Forelimb muscle (tissue), 1 donor: Measurements from ENCODE around the gene CDKAL1. TPM values are rescaled to one million over a fixed set of nuclear protein-coding genes. Genes with fewer than 3 reads are reported as not detected.
"Not testable (repeated sequence)": the region's sequence is repeated elsewhere in the genome, so short reads cannot be mapped to it uniquely, and the experiment has no call there.

Experiments
- DNase-seq: peaks from one replicate; pipeline ENCODE4 v3.0.0-alpha.2; 2013; ENCODE audit warnings: low read depth
- polyA plus RNA-seq: library from polyadenylated mRNA; unstranded; fragments of 120-200 nt; gene quantifications from one replicate; pipeline ENCODE4 v1.2.1, GENCODE V29; 2013; ENCODE audit not compliant: insufficient read length

The CDKAL1 gene
- polyA plus RNA-seq, 1 donor: 12.7 TPM

DNA sequence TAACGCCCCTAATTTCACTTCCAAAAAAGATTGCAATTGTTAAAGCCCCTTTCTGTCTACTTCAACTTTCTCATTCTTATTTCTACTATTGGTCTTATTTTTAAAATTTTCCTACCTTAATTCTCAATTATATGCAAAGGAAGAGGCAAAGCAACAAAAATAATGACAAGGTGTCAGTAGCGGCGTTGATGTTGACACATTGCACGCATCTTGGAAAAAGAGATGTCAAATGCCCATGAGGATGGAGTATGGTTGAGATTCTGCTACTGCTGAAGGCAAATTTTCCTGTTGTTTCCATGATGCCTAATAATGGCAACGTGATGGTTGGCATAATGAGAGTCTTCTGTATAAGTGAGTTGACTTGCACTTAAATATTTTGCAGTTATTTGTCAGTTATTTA lies 258.9 kb downstream of the CDKAL1 start:
- DNase-seq: no peak

DNA sequence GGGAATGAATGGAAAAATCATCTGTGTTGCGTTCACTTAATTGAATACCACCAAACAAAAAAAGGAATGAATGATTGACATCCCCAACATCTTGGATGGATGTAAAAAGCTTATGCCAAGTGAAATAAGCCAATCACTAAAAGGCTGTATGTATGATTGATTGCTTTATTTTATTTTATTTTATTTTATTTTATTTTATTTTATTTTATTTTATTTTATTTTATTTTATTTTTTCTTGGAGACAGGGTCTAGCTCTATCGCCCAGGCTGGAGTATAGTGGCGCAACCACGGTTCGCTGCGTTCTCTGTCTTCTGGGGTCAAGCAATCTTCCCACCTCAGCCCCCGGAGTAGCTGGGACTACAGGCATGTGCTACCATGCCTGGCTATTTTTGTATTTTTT lies 263.3 kb downstream of the CDKAL1 start:
- no peak for DNase-seq

DNA sequence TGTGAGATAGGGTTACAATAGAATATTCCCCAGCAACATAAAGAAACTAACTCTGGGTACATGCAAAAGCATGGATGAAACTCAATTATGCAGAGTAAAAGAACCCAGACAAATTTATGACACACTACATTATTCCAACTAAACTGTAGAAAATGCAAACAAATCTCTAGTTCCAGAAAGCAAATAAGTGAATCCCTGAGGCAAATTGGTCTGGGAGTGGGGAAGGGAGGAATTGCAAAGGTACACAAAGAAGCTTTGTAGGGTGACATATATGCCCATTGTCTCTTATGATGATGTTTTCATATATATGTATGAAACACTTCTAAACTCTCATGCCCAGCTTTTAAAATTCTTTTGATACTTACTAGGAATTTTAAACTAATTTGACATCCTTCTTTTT lies 266.0 kb downstream of the CDKAL1 start:
- no peak for DNase-seq

DNA sequence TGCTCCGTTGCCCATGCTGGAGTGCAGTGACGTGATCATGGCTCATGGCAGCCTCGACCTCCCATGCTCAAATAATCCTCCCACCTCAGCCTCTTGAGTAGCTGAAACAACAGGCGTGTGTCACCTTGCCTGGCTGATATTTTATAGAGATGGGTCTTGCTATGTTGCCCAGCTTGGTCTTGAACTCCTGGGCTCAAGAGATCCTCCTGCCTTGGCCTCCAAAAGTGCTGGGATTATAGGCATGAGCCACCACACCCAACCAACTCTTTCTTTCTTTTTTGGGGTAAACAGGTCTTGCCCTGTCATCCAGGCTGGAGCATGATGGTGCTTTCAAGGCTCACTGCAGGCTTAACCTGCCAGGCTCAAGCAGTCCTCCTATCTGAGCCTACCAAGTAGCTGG lies 266.4 kb downstream of the CDKAL1 start:
- no peak for DNase-seq

DNA sequence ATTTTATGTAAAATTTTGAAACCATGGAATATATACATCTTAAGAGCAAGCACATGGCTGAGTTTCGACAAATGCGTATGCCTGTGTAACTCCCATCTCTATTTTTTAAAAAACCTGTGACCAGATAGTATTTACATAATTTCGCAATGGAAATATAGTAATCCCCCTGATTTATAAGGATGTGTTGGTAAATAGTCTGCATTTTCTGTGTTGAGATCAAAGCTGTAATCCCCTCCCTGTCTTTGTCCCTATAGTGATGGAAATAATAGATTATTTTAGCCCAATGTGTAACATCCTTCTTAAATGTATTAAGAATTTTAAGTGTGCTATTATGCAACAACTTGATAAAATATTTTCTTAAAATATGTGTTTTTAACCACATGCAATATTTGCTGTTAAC lies 267.3 kb downstream of the CDKAL1 start:
- no peak for DNase-seq

DNA sequence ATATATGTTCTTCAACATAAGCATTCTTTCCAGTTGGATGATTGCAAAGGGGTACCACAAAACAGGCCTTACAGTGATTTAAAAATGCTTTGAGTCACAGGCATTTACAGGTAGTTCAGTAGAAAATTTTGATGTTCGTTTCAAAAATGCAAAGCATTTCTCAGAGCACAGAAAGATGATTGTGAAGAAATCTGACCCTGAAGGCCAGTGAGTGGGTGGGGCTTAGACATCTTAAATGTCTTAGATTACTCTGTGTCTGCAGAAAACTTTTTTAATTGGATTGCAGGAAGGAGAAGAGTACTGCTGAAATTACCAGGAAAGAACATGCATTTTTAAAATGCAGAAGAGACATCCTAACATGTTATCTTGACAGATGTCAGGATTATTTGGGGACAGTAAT lies 268.3 kb downstream of the CDKAL1 start:
- DNase-seq: no peak

DNA sequence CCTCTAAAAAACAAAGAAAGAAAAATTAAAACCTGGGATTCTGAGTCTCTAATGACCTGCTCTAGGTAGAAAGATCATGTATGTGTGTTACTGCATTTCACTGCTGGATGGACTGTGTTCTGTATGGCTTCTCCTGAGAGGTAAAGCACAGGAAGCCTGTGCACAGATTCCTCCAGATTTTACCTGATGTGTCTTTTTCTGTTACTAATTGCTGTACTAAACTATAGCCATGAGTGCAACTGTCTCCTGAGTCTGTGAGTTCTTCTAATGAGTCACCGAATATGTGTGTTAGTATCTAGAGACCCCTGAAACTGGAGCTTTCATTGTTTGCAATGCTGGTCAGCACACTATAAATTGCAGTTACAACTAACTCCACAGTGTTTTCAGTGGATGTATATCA lies 270.8 kb downstream of the CDKAL1 start:
- no peak for DNase-seq

DNA sequence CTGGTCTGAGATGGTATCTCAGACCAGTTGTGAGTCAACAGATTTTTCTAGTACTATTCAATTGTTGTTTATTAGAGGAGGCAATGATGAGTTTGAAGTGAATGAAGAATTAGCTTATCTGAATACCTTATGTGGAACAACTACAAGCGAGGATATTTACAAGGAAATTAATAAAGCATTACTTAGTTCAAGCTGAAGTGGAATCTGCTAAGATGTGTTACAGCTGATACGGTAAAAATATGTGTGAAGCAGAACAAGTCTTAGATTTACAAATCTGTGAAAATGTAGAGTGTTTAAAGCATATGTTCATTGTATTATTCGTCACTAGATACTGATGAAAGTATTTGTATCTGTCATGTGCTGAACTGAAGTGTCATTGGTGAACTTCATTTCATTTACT lies 272.4 kb downstream of the CDKAL1 start:
- DNase-seq: no peak

DNA sequence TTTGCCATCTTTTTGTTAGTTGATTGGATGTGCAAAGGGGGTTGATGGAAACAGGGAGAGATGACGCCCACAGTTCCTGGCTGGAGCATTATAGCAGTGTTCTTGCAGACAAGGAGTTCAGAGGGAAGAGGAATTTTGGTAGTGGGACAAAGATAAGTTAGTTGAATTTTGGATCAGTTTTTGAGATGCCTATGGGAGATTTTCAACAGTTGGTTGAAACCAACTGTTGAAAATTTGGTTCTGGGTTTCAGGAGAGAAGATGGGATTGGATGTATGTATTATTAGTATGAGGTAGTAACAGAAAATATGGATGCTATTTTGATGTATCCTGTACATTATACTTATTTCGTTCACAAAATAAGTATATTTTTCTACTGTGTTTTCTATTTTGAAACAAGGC lies 274.2 kb downstream of the CDKAL1 start:
- DNase-seq: no peak

DNA sequence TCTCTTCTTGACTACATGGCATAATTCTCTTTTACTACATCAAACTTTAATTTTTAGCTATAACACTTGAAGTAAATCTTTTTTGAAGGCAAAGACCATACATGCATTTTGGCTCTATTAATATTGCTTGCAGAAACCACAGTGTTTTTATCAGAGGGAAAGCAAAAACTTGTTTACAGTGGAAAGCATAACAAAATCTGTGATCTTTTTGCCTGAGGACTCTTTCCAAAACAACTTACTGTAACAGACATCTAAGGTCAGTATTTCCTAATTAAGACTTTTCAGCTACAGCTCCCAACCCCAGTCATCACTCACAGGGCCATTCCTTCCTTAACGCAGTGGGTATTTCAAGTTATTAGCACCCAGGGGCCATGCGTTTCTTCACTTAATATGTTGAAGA lies 274.7 kb downstream of the CDKAL1 start:
- DNase-seq: no peak

DNA sequence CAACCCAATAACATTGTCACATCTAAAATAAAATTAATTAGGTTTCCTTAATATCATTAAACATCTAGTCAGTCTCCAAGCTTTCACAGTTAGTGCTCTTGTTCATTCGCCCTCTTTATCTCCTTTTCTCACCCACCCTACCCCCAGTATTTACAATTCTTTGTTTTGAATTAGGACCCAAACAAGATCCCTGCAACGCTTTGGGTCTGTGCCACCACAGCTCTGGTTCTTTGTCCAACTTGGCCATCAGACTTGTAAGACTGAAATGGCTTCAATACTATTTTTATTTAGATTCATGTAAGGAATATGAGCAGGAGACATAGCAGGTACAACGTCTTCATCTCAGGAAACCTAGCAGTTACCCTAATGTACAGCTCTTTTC lies 276.5 kb downstream of the CDKAL1 start:
- no peak for DNase-seq

DNA sequence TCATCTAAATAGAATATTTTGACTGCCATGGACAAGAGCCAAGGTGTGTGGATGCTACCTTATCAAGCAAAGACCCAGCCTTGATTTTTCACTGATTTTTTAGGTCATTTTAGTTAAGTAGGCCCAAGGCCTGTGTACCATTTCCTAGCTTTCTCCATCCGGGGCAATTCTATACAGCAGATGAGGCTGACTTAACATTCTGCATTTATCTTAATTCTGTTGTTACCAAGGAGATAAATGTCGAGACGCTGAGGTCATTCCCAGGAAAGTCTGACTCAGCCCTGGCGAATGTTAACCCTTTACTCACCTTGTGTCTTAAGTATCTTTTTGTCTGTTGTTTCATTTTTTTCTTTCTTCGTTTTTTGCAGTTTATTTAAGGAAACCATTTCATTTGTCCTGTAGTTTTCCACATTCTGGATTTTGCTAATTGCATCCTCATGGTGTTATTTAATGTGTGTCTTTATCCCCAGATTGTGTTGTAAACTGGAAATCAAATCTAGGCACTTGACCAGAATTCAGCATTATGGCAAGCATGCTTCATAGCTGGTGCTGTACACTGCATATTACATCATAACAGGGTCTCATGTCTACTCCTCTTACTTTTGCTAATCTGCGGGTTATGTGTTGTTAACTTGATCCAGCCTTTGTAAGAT lies 277.0 kb downstream of the CDKAL1 start:
- DNase-seq: no peak

DNA sequence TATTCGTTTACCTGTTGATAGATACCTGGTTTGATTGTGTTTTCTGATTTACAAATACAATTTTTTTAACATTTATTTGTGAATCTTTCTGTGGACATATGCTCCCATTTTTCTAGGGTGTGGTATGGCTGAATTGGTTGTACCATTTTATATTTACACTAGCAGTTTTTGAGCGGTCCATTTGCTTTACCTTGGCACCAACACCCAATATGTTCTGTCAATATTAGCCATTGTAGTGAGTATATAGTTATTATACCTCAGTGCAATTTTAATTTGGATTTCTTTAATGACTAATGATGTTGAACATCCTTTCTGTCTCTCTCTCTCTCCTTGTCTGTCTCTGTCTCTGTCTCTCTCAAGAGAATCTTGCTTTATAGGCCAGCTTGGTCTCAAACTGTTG lies 278.5 kb downstream of the CDKAL1 start:
- no peak for DNase-seq

DNA sequence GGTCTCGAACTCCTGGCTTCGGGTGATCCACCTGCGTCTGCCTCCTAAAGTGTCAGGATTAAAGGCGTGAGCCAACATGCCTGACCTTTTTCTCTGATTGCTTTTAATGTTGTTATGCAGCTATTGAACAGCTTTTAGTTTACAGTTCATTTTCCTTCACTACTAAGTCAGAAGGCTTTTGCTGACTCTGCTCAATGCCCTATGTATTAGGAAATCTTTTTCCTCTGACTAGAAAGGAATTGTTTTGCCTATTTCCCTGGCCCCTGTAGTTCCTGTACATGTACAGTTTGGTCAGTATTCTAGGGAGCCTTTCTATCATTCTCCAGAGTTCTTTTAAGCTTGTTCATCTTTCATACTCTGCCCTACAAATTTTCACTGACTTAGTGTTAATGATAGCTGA lies 280.2 kb downstream of the CDKAL1 start:
- DNase-seq: no peak

DNA sequence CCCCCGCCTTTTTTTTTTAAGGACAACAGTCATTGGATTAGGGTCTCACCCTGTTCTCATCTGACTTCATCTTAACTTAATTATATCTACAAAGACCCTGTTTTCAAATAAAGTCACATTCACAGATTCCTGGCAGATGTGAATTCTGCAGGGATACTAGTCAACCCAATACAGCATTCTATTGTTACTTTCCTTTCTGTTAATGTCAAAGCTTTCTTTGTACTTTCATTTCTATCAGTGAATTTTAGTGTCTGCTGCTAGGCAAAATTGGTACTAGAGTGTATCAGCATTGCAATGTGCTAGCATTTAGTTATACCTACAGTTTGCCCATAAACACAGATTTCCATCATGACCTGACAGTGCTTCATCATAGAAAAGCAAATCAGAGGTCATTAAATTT lies 281.9 kb downstream of the CDKAL1 start:
- DNase-seq: no peak

DNA sequence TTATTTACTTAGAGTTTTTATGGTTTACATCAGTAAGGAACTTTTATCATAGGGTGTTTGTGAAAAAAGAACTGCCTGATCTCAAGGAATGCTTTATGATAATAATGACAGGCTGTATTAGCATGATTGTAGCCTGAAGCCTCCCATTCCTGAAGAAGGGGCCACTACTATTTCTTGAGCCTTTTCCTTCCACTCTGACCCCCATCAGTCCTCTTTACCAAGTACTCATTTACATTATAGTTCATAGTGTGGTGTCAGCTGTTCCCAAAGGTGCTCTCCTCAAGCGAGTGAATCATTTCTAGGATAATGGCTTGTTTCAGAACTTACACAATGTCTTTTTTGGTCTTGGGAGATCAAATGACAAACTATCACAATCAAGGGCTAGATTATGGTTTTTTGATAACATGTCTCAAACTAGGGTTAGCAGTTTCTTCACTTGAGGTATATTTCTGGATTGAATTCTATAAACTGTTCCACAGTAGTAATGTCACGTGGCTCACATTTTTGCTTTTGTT lies 283.6 kb downstream of the CDKAL1 start:
- no peak for DNase-seq

DNA sequence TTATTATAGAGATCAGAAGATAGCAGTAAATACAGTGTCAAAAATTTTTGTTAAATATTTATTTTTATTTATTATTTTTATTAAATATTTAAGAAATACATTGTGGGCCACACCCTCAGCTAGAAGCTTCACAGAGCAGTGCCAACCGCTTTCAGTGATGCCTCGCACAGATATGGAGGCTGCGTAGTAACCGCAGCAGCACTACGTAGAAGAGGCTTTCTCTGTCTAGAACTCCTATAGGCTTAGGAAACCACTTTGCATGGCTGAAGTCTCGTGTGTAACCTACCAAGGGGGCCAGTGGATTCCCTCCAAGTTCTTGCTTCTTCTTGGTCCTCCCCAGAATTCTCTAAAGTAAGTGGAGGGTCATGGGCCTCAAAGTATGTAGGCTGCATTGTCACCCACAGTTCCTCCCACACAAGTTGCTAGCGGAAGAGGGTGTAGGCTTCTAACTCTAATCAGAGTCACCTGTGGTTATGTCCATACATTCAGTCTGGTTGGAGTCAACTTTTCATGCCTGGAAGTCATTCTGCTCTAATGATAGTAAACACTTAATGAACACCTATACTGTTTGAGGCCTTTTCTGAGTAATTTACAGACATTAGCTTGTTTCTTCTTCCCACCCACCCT lies 285.6 kb downstream of the CDKAL1 start:
- DNase-seq: no peak

DNA sequence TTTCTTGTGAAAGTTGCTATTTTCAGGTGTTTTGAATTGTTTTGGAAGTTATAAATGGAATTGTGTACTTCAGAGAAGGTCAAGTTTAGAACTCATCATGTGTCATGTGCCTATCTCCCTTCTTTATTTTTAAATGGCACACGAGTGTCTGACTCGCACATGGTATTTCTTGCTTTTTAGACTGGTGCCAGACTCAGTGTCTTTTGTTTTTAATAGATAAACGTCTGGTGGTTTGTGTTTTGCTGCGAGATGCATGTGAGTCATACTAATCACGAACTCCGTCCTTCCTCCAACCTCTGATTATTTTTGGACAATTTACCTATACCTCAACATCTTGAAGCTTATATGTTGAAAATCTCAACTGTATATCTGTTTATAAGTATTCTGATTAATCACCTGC lies 292.1 kb downstream of the CDKAL1 start:
- DNase-seq: no peak

DNA sequence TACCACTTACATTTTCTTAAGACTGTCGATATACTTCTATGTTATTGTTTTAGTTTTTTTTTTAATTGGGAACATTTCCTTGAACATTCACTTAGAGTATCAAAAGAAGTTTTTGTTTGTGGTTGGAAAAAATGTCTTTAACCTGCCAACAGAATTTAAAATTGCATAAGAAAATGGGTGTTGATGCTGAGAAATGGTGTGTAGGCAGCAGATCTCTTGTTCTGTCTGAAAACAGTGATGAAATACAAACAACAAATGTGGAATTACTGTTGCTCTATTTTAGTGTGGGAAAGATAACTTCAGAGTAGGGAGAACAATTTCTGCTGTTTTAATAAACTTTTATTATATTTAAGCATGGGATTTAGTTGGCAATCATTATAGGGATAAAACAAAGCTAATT lies 293.5 kb downstream of the CDKAL1 start:
- DNase-seq: no peak

DNA sequence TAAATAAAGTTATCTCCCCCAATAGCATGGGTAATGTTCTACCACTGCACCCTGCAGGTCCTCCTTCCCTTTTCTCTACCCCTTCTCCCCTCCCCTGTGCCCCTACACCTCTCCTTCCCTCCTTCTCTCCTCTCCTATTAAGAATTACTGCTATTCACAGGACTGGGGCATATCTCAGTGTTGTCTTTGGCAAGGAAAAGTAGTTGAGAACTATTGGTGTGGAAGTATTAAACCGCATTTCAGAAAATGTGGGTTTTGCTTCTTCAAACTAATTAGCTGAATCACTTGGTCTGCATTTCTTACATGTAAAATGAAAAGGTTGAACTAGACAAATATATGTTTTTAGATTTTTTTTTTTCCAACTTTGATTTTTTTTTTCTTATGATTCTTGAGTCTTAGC lies 296.3 kb downstream of the CDKAL1 start:
- no peak for DNase-seq

DNA sequence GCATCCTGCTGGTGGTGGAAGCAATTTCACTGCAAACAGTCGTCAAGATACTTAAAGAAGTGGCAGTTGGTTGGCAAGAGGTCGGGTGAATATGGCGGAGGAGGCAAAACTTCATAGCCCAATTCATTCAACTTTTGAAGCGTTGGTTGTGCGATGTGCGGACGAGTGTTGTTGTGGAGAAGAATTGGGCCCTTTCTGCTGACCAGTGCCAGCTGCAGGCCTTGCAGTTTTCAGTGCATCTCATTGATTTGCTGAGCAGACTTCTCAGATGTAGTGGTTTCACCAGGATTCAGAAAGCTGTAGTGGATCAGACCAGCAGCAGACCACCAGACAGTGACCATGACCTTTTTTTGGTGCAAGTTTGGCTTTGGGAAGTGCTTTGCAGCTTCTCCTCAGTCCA lies 297.0 kb downstream of the CDKAL1 start:
- DNase-seq: not testable (repeated sequence)

DNA sequence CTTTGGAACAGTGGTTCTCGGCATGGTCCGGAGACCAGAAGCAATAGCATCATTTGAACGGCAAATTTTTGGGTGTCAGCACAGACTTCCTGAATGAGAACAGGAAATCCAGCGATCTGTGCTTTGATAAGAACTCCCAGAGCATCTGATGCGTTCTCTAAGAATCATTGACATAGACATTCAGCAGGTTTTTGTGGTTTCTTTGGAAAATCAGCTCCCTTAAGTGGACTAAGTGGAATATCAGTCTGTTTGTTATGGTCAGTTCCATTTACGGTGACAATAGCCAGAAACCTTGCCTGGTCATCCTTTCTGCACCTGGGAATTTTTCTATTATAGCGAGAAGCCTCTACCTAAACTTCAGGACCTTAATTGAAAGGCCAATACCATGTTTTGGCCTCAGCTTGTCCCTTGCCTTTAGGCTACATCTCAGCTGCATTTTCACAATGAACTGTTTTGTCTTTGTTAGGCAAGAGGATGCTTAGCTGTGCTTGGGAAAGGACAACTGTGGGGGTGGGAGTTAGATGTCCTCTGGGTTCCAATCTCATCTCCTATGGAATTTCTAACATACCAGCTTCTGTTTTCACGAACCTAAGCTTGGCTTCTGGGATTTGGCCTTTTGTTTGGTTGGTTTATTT lies 299.7 kb downstream of the CDKAL1 start:
- DNase-seq: no peak

DNA sequence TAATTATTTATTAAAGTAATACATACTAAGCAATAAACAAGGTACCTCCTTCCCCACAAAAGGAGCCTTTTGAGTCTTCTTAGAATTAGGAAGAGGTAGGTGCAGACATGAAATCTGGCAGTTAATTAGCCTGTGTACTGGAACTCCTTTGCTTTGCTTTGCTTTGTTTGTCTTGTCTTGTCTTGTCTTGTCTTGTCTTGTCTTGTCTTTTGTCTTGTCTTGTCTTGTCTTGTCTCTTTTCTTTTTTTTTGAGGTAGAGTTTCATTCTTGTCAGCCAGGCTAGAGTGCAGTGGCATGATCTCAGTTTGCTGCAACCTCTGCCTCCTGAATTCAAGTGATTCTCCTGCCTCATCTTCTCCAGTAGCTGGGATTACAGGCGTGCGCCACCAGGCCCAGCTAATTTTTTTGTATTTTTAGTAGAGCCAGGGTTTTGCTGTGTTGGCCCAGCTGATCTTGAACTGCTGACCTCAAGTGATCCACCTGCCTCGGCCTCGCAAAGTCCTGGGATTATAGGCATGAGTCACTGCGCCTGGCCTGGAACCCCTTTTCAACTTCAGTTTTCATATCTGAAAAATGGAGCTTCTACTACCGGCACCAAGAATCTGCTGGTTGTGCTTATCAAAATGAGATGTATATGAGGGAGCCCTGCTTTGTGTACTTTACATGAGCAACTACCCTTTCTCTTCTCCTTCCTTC lies 301.2 kb downstream of the CDKAL1 start:
- no peak for DNase-seq
